Endothelial cell of umbilical vein (primary cell): ENCODE data around the gene RLN1.

ENCODE experiments used
- CTCF ChIP-seq, 2 donors: IDR thresholded peaks; 1 replicate in 1 of 2; 2 replicates in 1 of 2; pipeline ENCODE4 v1.5.1; 2011; ENCODE audit warnings: low read length in 2 of 2, mild to moderate bottlenecking in 2 of 2, moderate library complexity in 2 of 2, control low read depth in 1 of 2, inconsistent platforms in 1 of 2, low read depth in 1 of 2; ENCODE audit not compliant: insufficient read depth in 1 of 2; ENCODE audit errors: extremely low read depth in 1 of 2
- EZH2 ChIP-seq: IDR thresholded peaks from 2 replicates; pipeline ENCODE4 v1.6.1; 2012; ENCODE audit warnings: borderline replicate concordance, low read depth, mild to moderate bottlenecking, moderate library complexity, low read length, inconsistent platforms; ENCODE audit not compliant: severe bottlenecking
- FOS ChIP-seq: IDR thresholded peaks from 2 replicates; pipeline ENCODE4 v1.6.1; 2011; ENCODE audit warnings: mild to moderate bottlenecking, low read length, moderate library complexity, borderline replicate concordance; ENCODE audit not compliant: insufficient read depth
- JUN ChIP-seq: IDR thresholded peaks from 2 replicates; pipeline ENCODE4 v1.6.1; 2011; ENCODE audit warnings: borderline replicate concordance, low read depth; ENCODE audit not compliant: insufficient read length, insufficient read depth
- POLR2A ChIP-seq: IDR thresholded peaks from 2 replicates; pipeline ENCODE4 v1.6.1; 2012; ENCODE audit warnings: low read depth, mild to moderate bottlenecking, control low read depth, low read length
- POLR2AphosphoS5 ChIP-seq: IDR thresholded peaks from 2 replicates; pipeline ENCODE4 v1.6.1; 2012; ENCODE audit warnings: low read depth, mild to moderate bottlenecking, control low read depth, low read length, moderate library complexity; ENCODE audit not compliant: insufficient read depth

GRCh38 chr9:5388026-5388819, 48.5 kb upstream of the RLN1 start:
- TF ChIP-seq FOS = no peak
- TF ChIP-seq CTCF (IDR thresholded peaks at IDR 0.05; ENCODE audit: extremely low read depth in 1 of 2, insufficient read depth in 1 of 2, low read depth in 1 of 2, low read length in 2 of 2) = no peak
- no peak for TF ChIP-seq POLR2A
- TF ChIP-seq JUN = no peak
- TF ChIP-seq EZH2 = no peak
- TF ChIP-seq POLR2AphosphoS5 = no peak
